COLO829 (cell line): ENCODE data around the gene ABCC2.
A peak's percentile ranks its signal among the peaks of the same experiment; 100 is the strongest.
"Not testable (repeated sequence)": the region's sequence is repeated elsewhere in the genome, so short reads cannot be mapped to it uniquely, and the experiment has no call there.

Source experiments
- DNase-seq: peaks from one replicate; pipeline ENCODE4 v3.0.0; 2012; ENCODE audit warnings: low spot score

Gene ABCC2

GRCh38 chr10:99782447-99783286 is at the start of gene ABCC2:
Gene ABCC2, plus strand, starts transcription at chr10:99782640. Its CDS starts 205 bp downstream, at chr10:99782845.
- DNase-seq = peak; percentile 45

GRCh38 chr10:99733366-99733765 is 49.1 kb upstream of the ABCC2 start:
- no peak for DNase-seq

- not testable (repeated sequence) for DNase-seq
These were observed 48.3 kb upstream of the ABCC2 start for GRCh38 chr10:99734111-99734510.

- DNase-seq = no peak
These were observed 42.2 kb upstream of the ABCC2 start for GRCh38 chr10:99740260-99740659.

DNA sequence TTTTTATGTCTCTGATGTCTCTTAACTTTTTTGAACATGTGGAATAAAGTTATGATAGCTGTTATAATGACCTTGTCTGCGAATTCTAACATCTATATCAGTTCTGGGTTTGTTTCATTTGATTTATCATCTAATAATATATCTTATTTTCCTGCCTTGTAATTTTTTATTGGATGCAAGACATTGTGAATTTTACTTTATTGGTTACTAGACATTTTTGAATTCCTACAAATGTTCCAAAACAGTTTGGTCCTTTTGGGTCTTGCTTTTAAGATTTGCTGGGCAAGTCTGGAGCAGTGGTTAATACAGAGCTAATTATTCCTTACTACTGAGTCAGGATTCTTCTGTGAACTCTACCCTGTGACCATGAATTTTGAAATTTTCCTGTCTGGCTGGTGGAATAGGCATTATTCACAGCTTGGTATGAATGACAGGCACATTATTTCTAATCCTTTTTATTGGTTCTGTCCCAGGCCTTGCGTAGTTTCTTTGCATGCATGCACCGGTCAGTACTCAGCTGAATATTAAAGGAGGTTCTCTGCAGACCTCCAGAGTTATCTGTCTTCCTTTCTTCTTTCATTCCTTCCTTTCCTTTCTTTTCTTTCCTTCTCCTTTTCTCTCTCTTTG is 41.4 kb upstream of the ABCC2 start:
- no peak for DNase-seq

DNA sequence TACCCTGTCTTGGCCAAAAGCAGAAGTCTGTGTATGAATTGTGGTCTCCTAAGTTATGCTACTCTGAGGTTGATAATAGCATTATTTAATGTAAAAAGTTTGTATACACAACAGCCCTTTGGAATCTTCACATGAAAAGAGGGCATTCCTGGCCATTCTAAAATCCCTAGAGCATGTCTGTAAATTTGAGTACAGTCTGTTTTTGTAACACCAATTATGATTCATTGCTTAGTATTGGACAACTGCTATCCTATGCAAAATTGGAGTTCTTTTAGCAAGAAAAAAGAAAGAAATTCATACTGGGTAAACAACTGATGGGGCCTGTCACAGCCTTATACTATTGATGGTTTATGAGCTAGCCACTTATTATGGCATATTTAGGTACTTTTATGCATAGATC is 40.2 kb upstream of the ABCC2 start:
- DNase-seq = no peak

DNA sequence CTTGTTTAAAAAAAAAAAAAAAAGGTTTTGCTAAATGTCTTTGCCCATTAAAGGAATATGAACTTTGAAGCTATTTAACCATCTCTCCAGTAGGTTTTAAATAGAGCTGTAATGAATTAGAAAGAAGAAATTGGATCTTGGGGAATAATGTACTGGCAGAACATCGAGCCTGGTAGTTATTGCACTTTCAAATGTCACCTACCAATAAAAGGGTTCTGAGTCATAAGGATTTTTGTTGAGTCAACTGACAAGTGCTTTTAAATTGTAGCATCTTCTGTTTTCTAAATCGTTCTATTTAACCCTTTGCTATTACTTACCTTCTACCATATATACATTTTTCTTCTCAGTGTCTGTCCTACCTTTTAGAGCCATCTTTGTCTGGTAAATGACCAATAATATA is 39.7 kb upstream of the ABCC2 start:
- no peak for DNase-seq

DNA sequence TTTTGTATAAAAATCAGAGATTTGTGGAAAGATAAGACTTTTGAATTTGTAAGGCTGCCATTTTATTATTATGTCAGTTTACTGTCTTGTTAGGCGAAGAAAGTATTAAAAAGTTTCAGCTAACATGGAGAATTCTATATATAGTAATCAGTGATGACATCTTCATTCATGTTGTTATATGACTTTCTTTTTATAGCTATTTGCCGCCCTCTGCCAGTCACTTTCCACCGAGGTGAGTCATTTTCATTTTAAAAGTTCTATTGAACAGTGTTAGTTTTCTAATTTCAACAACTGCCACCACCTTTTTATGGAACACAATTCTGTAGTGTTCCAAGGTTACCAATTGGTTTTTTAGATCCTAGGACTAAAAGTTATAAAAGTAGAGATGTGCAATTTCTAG is 38.6 kb upstream of the ABCC2 start:
- DNase-seq = no peak

DNA sequence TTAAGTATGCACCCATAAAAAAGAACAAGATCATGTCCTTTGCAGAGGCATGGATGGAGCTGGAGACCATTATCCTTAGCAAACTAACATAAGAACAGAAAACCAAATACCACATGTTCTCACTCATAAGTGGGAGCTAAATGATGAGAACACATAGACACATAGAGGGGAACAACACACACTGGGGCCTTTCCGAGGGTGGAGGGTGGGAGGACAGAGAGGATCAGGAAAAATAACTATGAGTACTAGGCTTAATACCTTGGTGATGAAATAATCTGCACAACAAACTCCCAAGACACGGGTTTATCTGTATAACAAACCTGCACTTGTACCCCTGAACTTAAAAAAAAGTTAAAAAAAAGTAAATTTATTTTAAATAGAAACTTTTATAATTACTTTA is 36.3 kb upstream of the ABCC2 start:
- DNase-seq = not testable (repeated sequence)

GRCh38 chr10:99748823-99749451 is 33.5 kb upstream of the ABCC2 start:
- no peak for DNase-seq

DNA sequence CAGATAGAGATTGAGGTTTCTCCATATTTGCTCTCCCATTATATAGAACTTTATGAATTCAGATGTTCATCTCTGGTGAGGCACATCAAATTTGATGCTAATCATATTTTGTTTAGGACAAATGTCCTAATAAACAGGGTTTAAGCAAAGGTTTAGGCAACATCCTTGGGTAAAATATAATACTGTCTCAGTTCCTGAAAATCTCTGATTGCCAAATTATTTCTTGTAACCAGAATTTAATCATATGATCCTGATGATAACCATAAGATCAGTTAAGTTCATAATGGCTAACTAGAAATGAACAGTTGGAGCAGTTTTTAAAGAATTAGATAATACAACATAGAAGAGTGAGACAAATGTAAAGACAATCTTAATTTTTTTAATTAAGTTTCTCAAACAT is 31.8 kb upstream of the ABCC2 start:
- no peak for DNase-seq

GRCh38 chr10:99754670-99755069 is 27.8 kb upstream of the ABCC2 start:
- DNase-seq = no peak

DNA sequence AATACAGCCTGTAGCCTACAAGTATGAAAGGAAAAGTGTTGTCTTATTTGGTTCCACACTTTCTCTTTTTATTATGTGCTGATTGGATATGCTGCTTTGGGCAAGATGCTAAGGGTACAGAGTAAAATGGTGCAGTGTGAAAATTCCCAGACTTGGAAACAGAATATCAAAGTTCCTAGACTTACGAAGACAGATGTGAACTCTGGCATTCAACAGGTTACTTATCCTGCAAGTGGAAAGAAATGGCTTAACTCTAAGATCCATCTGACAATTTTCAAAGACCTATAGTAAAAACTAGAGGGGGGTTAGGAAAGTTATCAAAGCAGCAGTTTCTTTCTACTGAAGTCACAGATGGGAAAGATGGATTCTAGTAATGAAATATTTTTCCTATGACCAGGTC is 26.3 kb upstream of the ABCC2 start:
- DNase-seq = no peak

DNA sequence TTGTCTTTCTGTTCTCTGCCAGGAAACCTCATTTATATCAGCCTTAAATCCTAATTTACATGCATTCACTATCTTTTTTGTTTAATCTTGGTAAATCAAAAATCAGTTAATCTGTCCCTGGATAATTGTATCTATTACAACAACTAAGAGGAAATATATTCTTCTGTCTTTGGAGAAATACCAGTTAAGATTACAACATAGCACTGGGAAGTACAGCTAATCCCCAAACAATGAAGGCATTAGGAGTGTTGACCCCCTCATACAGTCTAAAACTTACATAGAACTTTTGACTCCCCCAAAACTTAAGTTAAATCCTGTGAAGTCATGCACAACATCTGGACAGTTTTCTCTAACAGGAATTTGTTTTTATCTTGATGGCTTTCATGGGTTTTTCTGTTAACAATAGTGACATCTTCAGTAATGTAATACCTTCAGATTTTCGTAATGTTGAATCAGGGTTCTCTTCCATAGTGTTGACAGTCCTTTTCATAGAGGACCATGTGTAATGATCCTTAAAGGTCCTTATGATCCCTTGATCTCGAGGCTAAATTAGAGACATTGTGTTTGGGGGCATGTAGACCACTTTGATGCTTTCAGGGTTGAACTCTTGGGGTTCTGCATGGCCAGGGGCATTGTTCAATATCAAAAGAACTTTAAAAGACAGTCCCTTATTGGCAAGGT is 24.1 kb upstream of the ABCC2 start:
- DNase-seq = no peak

DNA sequence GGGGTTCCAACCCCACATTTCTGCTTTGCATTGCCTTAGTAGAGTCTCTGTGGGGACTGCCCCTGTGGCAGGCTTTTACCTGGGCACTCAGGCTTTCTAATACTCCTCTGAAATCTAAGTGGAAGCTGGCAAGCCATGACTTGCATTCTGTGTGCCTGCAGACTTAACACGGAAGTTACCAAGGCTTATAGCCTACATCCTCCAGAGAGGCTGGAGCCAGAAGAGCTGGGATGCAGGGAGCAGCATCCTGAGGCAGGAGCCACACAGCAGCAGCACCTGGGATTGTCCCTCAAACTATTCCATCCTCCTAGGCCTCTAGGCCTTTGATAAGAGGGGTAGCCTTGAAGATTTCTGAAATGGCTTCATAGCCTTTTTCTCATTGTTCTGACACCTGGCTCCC is 22.1 kb upstream of the ABCC2 start:
- no peak for DNase-seq

GRCh38 chr10:99761365-99761764 is 21.1 kb upstream of the ABCC2 start:
- no peak for DNase-seq

- DNase-seq = no peak
These were observed 16.7 kb upstream of the ABCC2 start for GRCh38 chr10:99765672-99766301.

- DNase-seq = no peak
These were observed 16.1 kb upstream of the ABCC2 start for GRCh38 chr10:99766302-99766681.

DNA sequence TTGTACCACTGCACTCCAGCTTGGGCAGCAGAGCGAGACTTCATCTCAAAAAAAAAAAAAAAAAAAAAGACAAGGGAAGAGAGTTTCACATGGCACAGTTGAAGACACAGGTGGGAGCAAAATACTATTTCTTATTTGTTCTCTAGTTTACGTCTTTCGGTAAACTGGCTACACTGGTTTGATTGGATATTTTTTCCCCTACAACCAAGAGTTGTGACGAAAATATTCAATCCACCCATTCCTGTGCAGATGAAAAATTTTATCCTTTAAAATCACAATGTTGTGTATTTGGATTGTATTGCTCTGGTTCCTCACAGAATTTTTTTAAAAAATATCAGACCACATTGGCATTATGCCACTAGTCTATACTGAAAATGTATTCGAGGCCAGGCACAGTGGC is 14.5 kb upstream of the ABCC2 start:
- no peak for DNase-seq

- no peak for DNase-seq
These were observed 13.9 kb upstream of the ABCC2 start for GRCh38 chr10:99768556-99768955.

DNA sequence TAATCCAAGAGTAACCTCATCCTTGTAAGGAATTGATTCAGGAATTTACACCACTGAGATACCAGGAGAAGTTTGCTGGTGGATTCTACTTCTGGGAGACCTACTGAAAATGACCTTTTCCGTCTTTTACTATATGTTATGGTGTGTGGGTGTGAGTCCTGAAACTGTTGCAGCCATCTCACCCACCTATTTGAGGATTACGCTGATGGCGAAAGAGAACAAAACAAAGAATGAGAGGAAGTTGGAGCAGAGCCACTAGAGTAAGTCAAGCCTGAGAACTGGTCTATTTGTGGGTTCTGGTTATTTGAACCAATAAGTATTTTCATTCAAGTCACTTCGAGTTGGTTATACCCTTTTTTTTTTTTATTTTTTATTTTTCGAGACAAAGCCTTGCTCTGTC is 12.7 kb upstream of the ABCC2 start:
- DNase-seq = no peak

GRCh38 chr10:99770408-99771045 is 11.9 kb upstream of the ABCC2 start:
- DNase-seq = no peak
